Neuronal stem cell (in vitro differentiated cells): Measurements from ENCODE around the gene TEDC2.

Experiments
- DNase-seq: peaks from one replicate; pipeline ENCODE4 v3.0.0-alpha.2; 2013; ENCODE audit warnings: low spot score
- H2AFZ ChIP-seq: one replicate; pipeline ENCODE4 v1.6.1; 2013; ENCODE audit warnings: mild to moderate bottlenecking, low read length, inconsistent platforms
- H2AK5ac ChIP-seq: 2 replicates; pipeline ENCODE4 v1.6.1; 2013; ENCODE audit warnings: low read depth, mild to moderate bottlenecking, inconsistent platforms, low read length, moderate library complexity, mixed read lengths
- H2BK120ac ChIP-seq: 2 replicates; pipeline ENCODE4 v1.6.1; 2013; ENCODE audit warnings: low read depth, mild to moderate bottlenecking, inconsistent platforms, low read length, moderate library complexity, mixed read lengths
- H2BK12ac ChIP-seq: one replicate; pipeline ENCODE4 v1.6.1; 2013; ENCODE audit warnings: low read length, inconsistent platforms
- H2BK15ac ChIP-seq: 2 replicates; pipeline ENCODE4 v1.6.1; 2013; ENCODE audit warnings: mild to moderate bottlenecking, low read length, inconsistent platforms, mixed read lengths
- H2BK5ac ChIP-seq: one replicate; pipeline ENCODE4 v1.6.1; 2013; ENCODE audit warnings: inconsistent platforms, mild to moderate bottlenecking, low read length, moderate library complexity
- H3K14ac ChIP-seq: one replicate; pipeline ENCODE4 v1.6.1; 2013; ENCODE audit warnings: low read length, inconsistent platforms
- H3K18ac ChIP-seq: 2 replicates; pipeline ENCODE4 v1.6.1; 2013; ENCODE audit warnings: low read length, inconsistent platforms
- H3K23ac ChIP-seq: 2 replicates; pipeline ENCODE4 v1.6.1; 2013; ENCODE audit warnings: low read depth, mild to moderate bottlenecking, mixed read lengths, low read length, inconsistent platforms; ENCODE audit not compliant: poor library complexity
- H3K27ac ChIP-seq: replicated peaks from 3 replicates; pipeline ENCODE4 v1.5.1; 2013; ENCODE audit warnings: low read length, inconsistent platforms
- H3K27me3 ChIP-seq, 3 experiments: 2 replicates each; pipeline ENCODE4 v1.6.1; 2013; ENCODE audit warnings: low read length in 3 of 3, mild to moderate bottlenecking in 2 of 3, inconsistent platforms in 1 of 3, low read depth in 1 of 3, mixed read lengths in 1 of 3, moderate library complexity in 1 of 3; ENCODE audit not compliant: control insufficient read depth in 3 of 3, insufficient read depth in 3 of 3
- H3K36me3 ChIP-seq, 2 donors: replicated peaks in 1 of 2; 2 replicates each; pipeline ENCODE4 v1.6.1; 2013; ENCODE audit warnings: low read length in 2 of 2; ENCODE audit not compliant: control insufficient read depth in 2 of 2, insufficient read depth in 2 of 2
- H3K4ac ChIP-seq: 2 replicates; pipeline ENCODE4 v1.6.1; 2013; ENCODE audit warnings: inconsistent platforms, mild to moderate bottlenecking, low read length, moderate library complexity
- H3K4me1 ChIP-seq, 2 donors: 1 replicate in 1 of 2; 2 replicates in 1 of 2; pipeline ENCODE4 v1.6.1; 2013; ENCODE audit warnings: low read length in 2 of 2, low read depth in 1 of 2; ENCODE audit not compliant: control insufficient read depth in 2 of 2, insufficient read depth in 1 of 2
- H3K4me2 ChIP-seq: one replicate; pipeline ENCODE4 v1.6.1; 2013; ENCODE audit warnings: mild to moderate bottlenecking, low read length, inconsistent platforms; ENCODE audit not compliant: insufficient read depth, poor library complexity, severe bottlenecking
- H3K4me3 ChIP-seq, 2 donors: 2 replicates each; pipeline ENCODE4 v1.5.1; 2013; ENCODE audit warnings: low read length in 2 of 2, mild to moderate bottlenecking in 2 of 2, inconsistent platforms in 1 of 2, moderate library complexity in 1 of 2
- H3K79me1 ChIP-seq: one replicate; pipeline ENCODE4 v1.6.1; 2013; ENCODE audit warnings: low read depth, mild to moderate bottlenecking, inconsistent platforms, low read length, moderate library complexity
- H3K9ac ChIP-seq: one replicate; pipeline ENCODE4 v1.6.1; 2013; ENCODE audit warnings: mild to moderate bottlenecking, low read depth, low read length, inconsistent platforms; ENCODE audit not compliant: poor library complexity
- H3K9me3 ChIP-seq, 2 donors: replicated peaks in 1 of 2; 2 replicates each; pipeline versions ENCODE3 to v1.6.1; 2013; ENCODE audit warnings: low read length in 2 of 2, mild to moderate bottlenecking in 2 of 2, inconsistent platforms in 1 of 2, low read depth in 1 of 2, mixed read lengths in 1 of 2, moderate library complexity in 1 of 2; ENCODE audit not compliant: control insufficient read depth in 2 of 2, insufficient read depth in 1 of 2
- H4K8ac ChIP-seq: one replicate; pipeline ENCODE4 v1.6.1; 2013; ENCODE audit warnings: low read depth, mild to moderate bottlenecking, inconsistent platforms, low read length, moderate library complexity
- H4K91ac ChIP-seq: one replicate; pipeline ENCODE4 v1.6.1; 2013; ENCODE audit warnings: low read length, low read depth, mild to moderate bottlenecking, inconsistent platforms; ENCODE audit not compliant: poor library complexity
- WGBS, 2 donors: extraction: QIAGEN DNeasy Blood & Tissue Kit; methylation state at CpG; one replicate each; pipeline ENCODE4 v1.1.7; 2013; ENCODE audit warnings: missing lambda C conversion rate in 2 of 2, mixed read lengths in 1 of 2; ENCODE audit not compliant: insufficient read length in 2 of 2, insufficient replicate concordance in 1 of 2; ENCODE audit errors: extremely low coverage in 2 of 2; 5-methylcytosine and 5-hydroxymethylcytosine counted together

TEDC2 gene

GRCh38 chr16:2489581-2489980 lies 29.7 kb downstream of the TEDC2 start:
- H4K8ac ChIP-seq: no peak overlapping the region
- H2BK12ac ChIP-seq: no peak overlapping the region
- WGBS, 2 donors: no CpG with 5 or more reads among the region's 16 CpGs
- H3K14ac ChIP-seq: no peak overlapping the region
- peaks cover 0 to 2% of the 10 kb centered on the region in 2 donors for H3K4me1 ChIP-seq
- no peak overlapping the region for H2BK5ac ChIP-seq
- no peak overlapping the region for H3K4me3 ChIP-seq
- H3K4ac ChIP-seq: no peak overlapping the region
- H3K4me2 ChIP-seq: no peak overlapping the region
- no peak overlapping the region for H2BK120ac ChIP-seq
- H3K23ac ChIP-seq: peak overlapping the region; percentile 16
- no peak overlapping the region for H4K91ac ChIP-seq
- peaks cover 11% of the 10 kb centered on the region for H3K79me1 ChIP-seq
- DNase-seq: no peak
- H3K18ac ChIP-seq: no peak overlapping the region
- no peak overlapping the region for H3K27ac ChIP-seq
- H3K27me3 ChIP-seq: no peaks in the 10 kb centered on the region
- no peak overlapping the region for H2BK15ac ChIP-seq
- no peak overlapping the region for H2AK5ac ChIP-seq
- H3K36me3 ChIP-seq: peaks cover 0 to 7% of the 10 kb centered on the region in 2 donors
- no peaks in the 10 kb centered on the region for H3K9me3 ChIP-seq
- no peak overlapping the region for H2AFZ ChIP-seq
- H3K9ac ChIP-seq: peak overlapping the region; percentile 9

DNA sequence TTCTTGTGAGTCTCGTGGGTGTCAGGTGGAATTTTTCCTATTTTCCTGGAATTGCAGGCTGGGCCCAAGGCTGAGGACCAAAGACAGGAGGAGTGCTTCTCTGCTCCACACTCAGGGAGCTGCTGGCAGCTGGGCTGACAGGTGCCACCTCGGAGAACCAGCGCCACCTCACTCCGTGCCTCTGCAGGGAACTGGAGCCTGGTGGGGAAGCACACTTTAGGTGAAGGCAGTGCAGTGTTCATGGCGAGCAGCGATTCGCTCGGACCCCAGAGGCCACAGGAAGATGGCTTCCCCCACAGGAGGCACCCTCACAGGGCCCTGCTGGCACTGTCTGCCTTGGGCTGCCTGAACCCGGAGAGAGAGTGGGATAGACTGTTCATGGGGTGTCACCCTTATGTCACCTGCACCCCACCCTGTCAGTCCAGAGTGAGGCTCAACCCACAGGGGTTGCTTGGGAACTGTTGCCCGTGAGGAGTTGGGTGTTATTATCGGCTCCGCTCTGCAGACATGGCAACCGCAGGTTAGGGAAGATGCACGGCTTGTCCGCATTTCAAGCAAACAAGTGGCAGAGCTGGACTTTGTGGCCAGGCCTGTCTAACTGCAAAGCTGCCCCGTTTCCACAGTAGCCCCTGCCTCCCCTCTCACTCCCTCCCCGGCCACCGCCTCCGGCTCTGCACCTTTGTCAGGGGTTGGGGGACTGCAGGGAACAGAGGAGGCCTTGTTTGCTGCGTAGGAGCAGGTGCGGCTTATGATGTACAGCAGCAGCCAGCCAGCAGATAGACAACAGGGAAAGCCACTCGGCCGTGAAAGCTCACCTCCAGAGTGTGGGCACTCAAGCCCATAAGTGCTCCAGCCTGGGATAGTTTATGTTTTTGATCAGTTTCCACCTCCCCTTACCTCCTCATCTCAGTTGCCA lies 30.5 kb downstream of the TEDC2 start:
- WGBS, 2 donors: no CpG with 5 or more reads among the region's 23 CpGs
- Histone ChIP-seq H2BK15ac (no peak overlapping the region), H3K4ac (no peak overlapping the region), H3K4me3 (no peak overlapping the region), H3K18ac (no peak overlapping the region), H2BK12ac (no peak overlapping the region), H3K4me2 (no peak overlapping the region), H3K9me3 (no peaks in the 10 kb centered on the region), H4K91ac (no peak overlapping the region), H3K9ac (no peak overlapping the region), H3K36me3 (peaks cover 0 to 7% of the 10 kb centered on the region in 2 donors), H2BK5ac (no peak overlapping the region), H3K23ac (no peak overlapping the region), H3K27me3 (no peaks in the 10 kb centered on the region), H3K14ac (no peak overlapping the region), H3K4me1 (peaks cover 0 to 2% of the 10 kb centered on the region in 2 donors), H2AFZ (no peak overlapping the region), H3K27ac (no peak overlapping the region), H2BK120ac (no peak overlapping the region), H2AK5ac (no peak overlapping the region), H4K8ac (no peak overlapping the region), H3K79me1 (peaks cover 11% of the 10 kb centered on the region)
- DNase-seq: no peak

GRCh38 chr16:2492292-2492691 lies 32.4 kb downstream of the TEDC2 start:
- no peak overlapping the region for H2BK120ac ChIP-seq
- no peaks in the 10 kb centered on the region for H3K9me3 ChIP-seq
- H2BK15ac ChIP-seq: no peak overlapping the region
- peaks cover 13 to 22% of the 10 kb centered on the region in 2 donors for H3K36me3 ChIP-seq
- no peaks in the 10 kb centered on the region for H3K27me3 ChIP-seq
- H3K9ac ChIP-seq: no peak overlapping the region
- no peak overlapping the region for H3K18ac ChIP-seq
- no peak overlapping the region for H3K27ac ChIP-seq
- H2BK5ac ChIP-seq: no peak overlapping the region
- no peak overlapping the region for H4K8ac ChIP-seq
- no peaks in the 10 kb centered on the region for H3K4me1 ChIP-seq
- peak overlapping the region; percentile 91 for H3K23ac ChIP-seq
- H3K79me1 ChIP-seq: peaks cover 9% of the 10 kb centered on the region
- peak overlapping the region in 1 of 2 donors; percentile 2 for H3K4me3 ChIP-seq
- H2AFZ ChIP-seq: no peak overlapping the region
- no peak overlapping the region for H2BK12ac ChIP-seq
- H3K14ac ChIP-seq: no peak overlapping the region
- WGBS, 2 donors: no CpG with 5 or more reads among the region's 13 CpGs
- no peak overlapping the region for H4K91ac ChIP-seq
- no peak for DNase-seq
- H3K4ac ChIP-seq: no peak overlapping the region
- no peak overlapping the region for H3K4me2 ChIP-seq
- no peak overlapping the region for H2AK5ac ChIP-seq

DNA sequence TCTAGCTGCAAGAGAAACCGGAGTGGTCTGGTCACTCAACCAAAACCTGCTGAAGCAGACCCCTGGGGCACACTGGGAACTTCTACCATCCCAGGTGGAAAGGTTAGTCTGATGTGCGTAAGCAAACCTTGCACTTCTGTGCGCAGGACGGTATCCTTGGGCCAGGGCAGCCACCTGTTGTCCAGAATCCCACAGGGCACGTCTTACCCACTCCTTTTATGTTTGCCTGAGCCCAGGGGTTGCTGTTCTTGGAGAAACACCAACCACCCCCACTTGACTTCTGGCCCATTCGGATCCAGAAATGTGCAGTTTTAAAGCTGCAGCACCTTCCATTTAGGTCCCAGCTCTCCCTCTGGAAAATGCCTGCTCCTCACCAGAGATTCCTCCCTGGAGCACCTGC lies 33.7 kb downstream of the TEDC2 start:
- Histone ChIP-seq H2BK120ac (no peak overlapping the region), H3K79me1 (peaks cover 4% of the 10 kb centered on the region), H2AFZ (no peak overlapping the region), H3K4me3 (no peak overlapping the region), H2BK12ac (no peak overlapping the region), H3K14ac (no peak overlapping the region), H3K4ac (no peak overlapping the region), H3K4me2 (no peak overlapping the region), H3K9ac (no peak overlapping the region), H4K91ac (no peak overlapping the region), H3K4me1 (no peaks in the 10 kb centered on the region), H2AK5ac (no peak overlapping the region), H3K18ac (no peak overlapping the region), H3K9me3 (no peaks in the 10 kb centered on the region), H3K36me3 (peaks cover 15 to 33% of the 10 kb centered on the region in 2 donors), H3K23ac (no peak overlapping the region), H2BK5ac (no peak overlapping the region), H3K27ac (no peak overlapping the region), H2BK15ac (no peak overlapping the region), H4K8ac (no peak overlapping the region), H3K27me3 (no peaks in the 10 kb centered on the region)
- no CpG with 5 or more reads among the region's 6 CpGs for WGBS, 2 donors
- DNase-seq: no peak
